Left renal cortex interstitium (tissue), 4 donors: ENCODE measurements around the gene AMPH. TPM values are rescaled to one million over a fixed set of nuclear protein-coding genes. Genes with fewer than 3 reads are reported as not detected.
A peak's percentile ranks its signal among the peaks of the same experiment; 100 is the strongest.

Experiments used
- DNase-seq, 4 donors: peaks; one replicate each; pipeline ENCODE4 v3.0.0-alpha.2; 2013; ENCODE audit warnings: low read depth in 4 of 4, low spot score in 2 of 4, missing footprints in 1 of 4
- polyA plus RNA-seq, 4 donors: library from polyadenylated mRNA; unstranded; fragments of 120-200 nt; gene quantifications; one replicate each; pipeline ENCODE4 v1.2.1, GENCODE V29; 2013; ENCODE audit not compliant: insufficient read length in 4 of 4

The AMPH gene
- polyA plus RNA-seq, 4 donors: 14.8 to 19.7 (median 16.4) TPM

DNA sequence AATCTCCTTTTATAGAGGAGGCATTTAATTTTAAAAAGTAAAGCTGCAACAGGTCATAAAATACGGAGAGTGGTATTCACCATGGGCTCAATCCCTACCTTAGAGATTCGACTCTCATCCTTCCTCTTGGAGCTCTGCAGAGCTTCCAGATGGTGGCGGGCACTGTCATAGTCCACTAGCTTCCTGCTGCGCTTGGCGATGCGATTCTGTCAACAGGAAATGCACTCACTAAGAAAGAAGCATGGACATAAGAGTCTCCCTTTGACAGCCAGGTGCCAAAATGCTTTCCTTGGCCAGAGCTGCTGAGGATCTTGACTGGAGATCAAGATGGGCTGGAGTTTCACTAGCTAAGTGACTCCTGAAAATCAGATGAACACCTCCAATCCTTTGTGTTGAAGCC is 154.4 kb downstream of the AMPH start:
- no peak for DNase-seq

- no peak for DNase-seq
Measured at GRCh38 chr7:38465956-38466355, 165.2 kb downstream of the AMPH start.

DNA sequence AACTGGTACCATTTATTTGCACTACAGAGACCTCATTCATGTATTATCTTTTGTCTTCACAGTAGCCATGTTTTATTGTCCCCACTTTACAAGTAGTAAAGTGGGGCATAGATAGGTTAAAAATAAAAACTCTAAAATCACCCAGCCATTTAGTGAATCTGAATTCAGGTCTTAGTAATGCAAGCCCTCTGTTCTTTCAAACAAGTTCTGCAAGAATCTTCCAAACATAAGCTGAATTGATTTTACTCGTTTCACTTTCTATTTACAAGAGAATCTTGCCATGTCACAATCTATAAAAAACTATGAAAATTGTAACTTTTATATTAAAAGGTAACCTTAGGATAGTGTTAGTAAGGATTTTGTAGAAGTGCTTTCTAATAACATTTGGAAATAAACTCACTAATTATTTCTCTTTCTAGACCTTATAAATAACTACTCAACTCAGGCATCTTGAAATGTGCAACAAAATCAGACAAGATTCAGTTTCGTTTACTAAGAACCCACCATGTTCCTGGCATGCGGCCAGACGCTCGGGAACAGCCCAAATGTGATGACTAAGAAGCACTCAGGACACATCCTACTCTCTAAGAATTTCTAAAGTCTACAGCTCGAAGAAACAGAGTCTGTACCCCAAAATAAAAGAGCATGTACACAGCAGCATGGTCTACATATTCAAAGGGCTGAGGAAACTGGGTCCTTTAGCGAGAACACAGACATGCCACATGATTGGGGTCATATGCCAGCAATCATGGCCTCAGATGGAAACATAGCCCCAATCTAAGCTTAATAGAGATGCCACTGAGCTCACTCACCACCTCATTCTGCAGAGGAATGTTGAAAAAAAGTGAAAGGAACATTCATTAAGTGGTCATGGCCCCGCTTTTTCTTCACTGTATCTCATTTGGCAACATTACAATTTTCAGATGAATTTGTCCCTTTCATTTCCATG is 167.6 kb downstream of the AMPH start:
- DNase-seq: no peak

DNA sequence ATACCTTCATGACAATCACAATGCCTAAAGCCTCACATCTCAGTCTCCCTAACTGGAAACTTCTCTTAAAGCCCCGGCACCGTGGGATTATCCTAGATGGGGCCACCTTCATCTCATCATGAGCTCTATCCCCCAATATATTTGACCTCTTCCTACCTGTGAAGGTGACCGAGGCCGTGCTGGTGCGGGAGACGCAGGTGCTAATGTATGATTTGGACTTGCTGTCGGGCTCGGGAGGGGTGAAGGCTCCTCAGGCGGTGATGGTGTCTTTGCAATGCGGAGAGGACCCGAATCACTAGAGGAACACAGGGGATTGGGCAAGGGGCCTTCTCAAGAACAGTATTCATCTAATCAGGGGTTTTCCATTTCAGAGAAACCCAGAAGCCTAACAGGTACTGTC is 168.4 kb downstream of the AMPH start:
- no peak for DNase-seq

DNA sequence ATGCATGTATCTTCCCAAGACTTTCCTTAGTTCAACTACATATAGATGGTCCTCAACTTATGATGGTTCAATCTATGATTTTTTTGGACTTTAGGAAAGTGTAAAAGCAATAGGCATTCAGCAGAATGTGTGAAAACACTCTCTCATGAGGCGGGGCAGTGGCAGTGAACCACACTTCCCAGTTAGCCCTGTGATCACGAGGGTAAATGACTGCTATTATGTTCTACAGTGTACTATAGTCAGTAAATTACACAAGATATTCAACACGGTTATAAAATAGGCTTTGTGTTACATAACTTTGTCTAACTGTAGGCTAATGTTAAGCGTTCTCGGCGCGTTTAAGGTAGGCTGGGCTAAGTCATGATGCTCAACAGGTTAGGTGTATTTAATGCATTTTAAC is 169.3 kb downstream of the AMPH start:
- no peak for DNase-seq

GRCh38 chr7:38453826-38454225 is 177.3 kb downstream of the AMPH start:
- no peak for DNase-seq

DNA sequence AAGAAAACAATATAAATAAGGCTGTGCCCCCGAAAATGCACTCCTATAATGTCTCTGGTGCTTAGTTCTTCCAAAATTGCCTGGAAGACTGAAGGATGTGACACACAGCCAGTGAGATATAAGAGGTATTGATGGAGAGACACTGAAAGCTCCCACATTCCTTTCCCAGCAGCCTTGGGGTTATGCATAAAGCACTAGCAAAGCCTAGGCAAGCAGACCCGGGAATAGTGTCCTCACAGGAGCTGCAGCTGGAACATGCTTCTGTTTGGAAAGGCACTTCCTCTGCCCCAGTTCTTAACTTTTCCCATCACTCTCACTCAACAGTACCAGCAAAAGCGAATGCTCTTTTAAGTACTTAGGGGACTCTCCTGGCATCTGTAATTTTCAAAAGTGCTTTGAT is 178.0 kb downstream of the AMPH start:
- no peak for DNase-seq

DNA sequence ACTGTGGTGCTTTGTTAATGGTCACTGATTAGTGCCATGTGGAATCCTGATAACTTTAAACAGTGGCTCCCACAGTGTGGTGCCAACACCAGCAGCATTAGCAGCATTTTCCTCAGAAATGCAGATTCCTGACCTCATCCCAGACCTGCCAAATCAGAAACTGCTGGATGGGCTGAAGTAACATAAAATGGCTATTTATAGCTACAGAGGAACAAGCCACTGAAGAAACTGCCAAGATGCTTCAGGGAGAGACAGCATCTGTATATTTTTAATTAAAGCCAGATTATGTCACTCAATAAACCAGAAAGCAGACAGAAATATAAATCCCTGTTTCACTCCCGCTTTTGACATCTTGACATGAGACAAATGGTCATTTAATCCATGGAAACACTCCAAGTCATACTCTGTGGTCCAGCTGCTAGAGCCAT is 178.5 kb downstream of the AMPH start:
- DNase-seq: peak in 2 of 4 donors; percentile 19 to 23

DNA sequence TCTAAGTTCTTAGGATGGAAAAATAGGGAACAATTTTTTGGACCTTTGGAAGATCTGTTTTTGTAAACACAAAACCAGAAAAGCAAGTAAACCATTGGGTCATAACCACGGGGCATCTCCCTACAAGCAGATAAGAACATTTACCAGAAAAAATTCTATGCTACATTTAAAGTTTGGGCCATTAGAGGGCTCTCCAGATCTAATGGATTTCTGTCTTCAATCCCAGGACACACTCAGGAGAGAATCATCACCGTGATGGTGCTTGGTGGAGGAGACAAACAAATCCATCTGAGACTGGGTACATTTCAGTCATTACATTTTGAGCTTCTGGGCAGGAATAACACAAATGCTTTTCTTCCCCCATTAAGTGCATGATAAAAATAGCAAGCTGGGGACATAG is 179.3 kb downstream of the AMPH start:
- DNase-seq: peak in 1 of 4 donors; percentile 16

- no peak for DNase-seq
Measured at GRCh38 chr7:38448584-38449234, 182.5 kb downstream of the AMPH start.

DNA sequence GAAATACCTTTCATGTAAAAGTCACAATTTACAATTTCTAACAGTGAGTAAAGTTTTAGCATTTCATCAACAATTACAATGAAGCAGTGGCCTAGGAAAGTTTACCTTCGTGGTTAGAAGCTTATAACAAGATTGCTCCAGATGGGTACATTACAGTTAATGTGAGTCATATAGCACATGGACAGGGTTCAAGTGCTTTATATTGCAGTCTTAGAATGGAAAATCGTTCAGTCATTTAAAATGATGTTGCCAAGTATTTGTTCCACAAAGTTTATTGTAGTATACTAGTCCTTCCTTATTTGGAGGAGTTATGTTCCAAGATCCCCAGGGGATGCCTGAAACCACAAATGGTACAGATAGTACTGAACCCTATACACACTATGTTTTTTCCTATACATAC is 183.1 kb downstream of the AMPH start:
- DNase-seq: no peak

- DNase-seq: no peak
Measured at GRCh38 chr7:38438970-38439369, 192.2 kb downstream of the AMPH start.

DNA sequence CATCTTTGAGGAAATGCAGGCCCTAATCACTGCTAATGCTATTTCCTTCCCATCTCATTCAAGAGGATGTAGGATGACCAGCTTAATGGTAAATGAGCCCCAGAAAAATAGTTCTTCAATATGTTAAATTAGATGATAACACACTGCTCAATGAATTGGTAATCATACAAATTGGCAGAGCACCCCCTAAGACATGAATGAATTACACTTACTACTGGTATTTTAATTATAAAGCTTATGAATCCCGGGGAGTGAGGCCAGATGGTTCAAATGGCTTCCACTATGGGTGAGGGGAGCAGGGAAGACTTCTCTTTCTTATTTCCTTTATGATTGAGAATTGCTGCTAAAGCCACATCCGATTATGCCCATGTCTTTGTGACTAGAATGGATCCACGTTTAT is 198.5 kb downstream of the AMPH start:
- no peak for DNase-seq

DNA sequence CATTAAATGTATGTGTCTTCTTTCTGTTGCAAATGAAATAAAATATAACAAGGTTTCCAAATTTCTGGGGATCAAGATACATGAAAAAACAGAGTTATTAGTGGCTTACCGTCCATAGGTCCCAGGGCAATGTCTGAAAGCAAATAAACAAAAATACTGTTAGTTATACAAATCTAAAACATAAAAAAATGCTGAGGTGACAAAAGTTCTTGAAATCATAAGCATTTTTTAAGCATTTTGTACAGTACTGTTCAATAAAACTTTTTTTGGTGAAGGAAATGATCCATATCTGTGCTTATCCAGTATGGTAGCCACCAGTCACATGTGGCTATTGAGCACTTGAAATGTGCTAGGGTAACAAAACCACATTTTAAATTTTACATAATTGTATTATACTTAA is 199.1 kb downstream of the AMPH start:
- DNase-seq: no peak

- DNase-seq: no peak
Measured at GRCh38 chr7:38429057-38429456, 202.1 kb downstream of the AMPH start.

GRCh38 chr7:38428041-38428440 is 203.1 kb downstream of the AMPH start:
- DNase-seq: no peak

DNA sequence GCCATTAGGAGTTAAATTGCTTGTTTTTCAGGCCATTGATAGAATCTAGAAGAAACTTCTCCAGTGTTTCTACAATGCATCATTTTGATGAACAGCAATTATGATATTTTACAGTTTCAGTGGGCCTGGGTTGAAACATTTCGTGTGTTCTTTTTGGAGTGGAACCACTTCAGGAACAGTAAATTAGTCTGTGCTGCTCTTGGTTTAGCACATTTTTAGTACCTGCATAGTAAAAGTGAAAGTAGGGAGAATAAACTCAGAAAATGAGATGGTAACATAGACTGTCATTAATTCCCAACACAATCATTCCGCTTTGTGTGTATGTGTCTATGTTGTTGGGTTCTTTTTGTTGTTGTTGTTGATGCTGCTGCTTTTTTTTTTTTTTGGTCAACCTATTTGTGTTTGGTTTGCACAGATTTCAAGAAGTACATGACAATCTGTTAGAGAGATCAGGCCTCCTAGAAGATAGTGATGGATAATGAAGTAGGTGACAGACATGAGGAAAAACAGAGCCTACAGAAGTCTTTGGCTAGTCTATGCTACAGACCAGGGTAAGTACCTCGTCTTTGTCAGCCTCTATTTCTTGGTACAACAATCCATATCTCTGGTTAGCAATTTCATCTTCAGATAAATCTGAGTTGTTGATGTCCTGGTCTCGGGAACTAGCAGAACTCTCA is 203.8 kb downstream of the AMPH start:
- DNase-seq: no peak

- DNase-seq: no peak
Measured at GRCh38 chr7:38425509-38425908, 205.7 kb downstream of the AMPH start.

DNA sequence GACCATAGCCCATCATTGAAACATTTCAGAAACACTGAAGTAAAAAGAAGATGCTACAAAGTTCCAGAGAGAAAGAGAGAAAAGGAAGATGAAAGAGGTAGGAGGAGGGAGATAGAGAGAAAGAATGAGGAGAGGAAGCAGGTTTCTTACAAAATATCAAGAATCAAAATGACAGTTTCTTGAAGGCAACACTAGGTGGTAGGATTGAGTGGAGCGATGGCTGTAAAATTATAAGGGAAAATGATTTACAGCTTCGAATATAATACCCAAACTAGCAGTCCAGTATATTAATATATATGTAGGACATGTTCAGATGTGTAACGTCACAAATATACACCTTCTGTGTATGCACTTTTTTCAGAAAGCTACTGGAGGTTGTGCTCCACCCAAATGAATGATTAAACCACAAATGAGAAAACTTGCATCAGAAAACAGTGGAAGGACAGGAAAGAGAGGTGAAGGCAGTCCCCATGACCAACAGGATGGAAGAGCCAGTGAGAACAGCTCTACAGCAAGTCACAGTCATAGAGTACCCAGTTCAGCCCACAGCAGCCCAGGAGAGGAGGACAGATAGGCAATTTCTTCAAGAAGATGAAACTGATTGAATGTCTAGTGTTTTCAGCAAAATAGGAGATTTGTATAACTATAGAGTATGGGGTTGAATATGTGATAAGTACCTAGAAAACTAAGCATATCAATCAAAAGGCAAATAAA is 206.3 kb downstream of the AMPH start:
- DNase-seq: no peak

- DNase-seq: no peak
Measured at GRCh38 chr7:38413784-38414183, 217.4 kb downstream of the AMPH start.

GRCh38 chr7:38411404-38411803 is 219.8 kb downstream of the AMPH start:
- no peak for DNase-seq
